ENCODE results near the gene ACVR1. TPM values are rescaled to one million over a fixed set of nuclear protein-coding genes. Genes with fewer than 3 reads are reported as not detected.

ACVR1 gene
- total and polyA plus RNA-seq, 2 experiments from 2014 or later = 8.9 to 21.5 TPM

DNA sequence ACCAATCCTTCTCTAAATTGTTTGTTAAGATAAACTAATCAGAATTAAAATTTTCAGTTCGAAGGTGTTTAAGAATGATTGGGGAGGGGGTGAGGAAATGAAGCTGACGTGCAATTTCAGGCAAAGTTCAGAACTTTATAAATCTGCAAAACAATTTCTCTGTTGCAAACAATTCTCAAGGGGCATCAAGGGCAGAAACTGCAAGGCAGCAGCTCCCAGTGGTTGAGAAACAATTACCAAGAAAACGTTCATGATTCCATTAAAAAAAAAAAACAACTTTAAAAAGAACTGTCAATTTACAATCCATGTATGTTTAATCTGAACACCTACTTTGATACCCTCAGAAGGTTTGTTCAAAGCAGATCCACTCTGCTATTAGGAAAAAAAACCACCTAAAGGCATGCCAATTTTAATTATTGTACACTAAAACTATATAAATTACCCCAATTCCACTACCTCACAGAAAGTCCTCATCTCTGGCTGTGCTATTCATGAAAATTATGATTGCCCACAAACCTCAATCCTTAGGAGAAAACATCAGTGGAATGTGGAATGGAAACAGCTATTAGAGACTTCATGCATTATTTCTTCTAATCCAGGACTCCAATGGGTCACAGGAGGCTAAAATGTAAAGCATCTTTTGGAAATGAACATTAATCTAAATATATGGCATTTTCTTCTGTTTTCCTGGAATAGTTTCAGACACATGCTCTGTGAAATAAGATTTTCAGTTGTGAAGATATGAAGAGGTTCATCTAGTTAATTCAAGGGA, 127.6 kb downstream of the ACVR1 start:
- H3K9me2 ChIP-seq (ENCODE audit: insufficient read depth) = no peaks in the 10 kb centered on the region
- no peak for DNase-seq (ENCODE audit: low spot score)
- Mint-ChIP-seq H3K27ac (no peak overlapping the region), H3K4me3 (no peak overlapping the region), H3K27me3 (ENCODE audit: insufficient read depth, low read depth, poor library complexity) (peaks cover 6% of the 10 kb centered on the region), H3K9me3 (no peaks in the 10 kb centered on the region; the same call in 2 of the 3 replicates), H3K36me3 (ENCODE audit: low read depth) (peaks cover 22% of the 10 kb centered on the region), H3K4me1 (peaks cover 15% of the 10 kb centered on the region; the same call in 2 of the 3 replicates)
- H4K20me1 ChIP-seq (replicated peaks; ENCODE audit: insufficient read depth) = no peaks in the 10 kb centered on the region
- peaks cover 1% of the 10 kb centered on the region for H3K79me2 ChIP-seq (replicated peaks; ENCODE audit: insufficient read depth)
- H2AFZ ChIP-seq = no peak overlapping the region
- no peak overlapping the region for H3K27ac ChIP-seq (ENCODE audit: low read depth)
- H3K4me2 ChIP-seq = no peak overlapping the region
- no peaks in the 10 kb centered on the region; the same call in 1 of the 2 replicates for H3K36me3 ChIP-seq (ENCODE audit: insufficient read depth)
- ATAC-seq = no peak
- no peak overlapping the region for H3K4me3 ChIP-seq
- 0 out of 2 replicates have a peak, but pooled peaks cover 5% of the 10 kb centered on the region for H3K4me1 ChIP-seq (ENCODE audit: insufficient read depth)
- no peaks in the 10 kb centered on the region for H3F3A ChIP-seq (replicated peaks; ENCODE audit: low read depth)
- no peaks in the 10 kb centered on the region for H3K27me3 ChIP-seq (ENCODE audit: insufficient read depth)
- TF ChIP-seq ZNF114 (CRISPR knock-in tag; IDR thresholded peaks at IDR 0.05) (no peak), EZH2phosphoT487 (IDR thresholded peaks at IDR 0.05; ENCODE audit: unreplicated experiment) (no peak), POLR2AphosphoS5 (IDR thresholded peaks at IDR 0.05; ENCODE audit: low read depth) (no peak), EZH2 (IDR thresholded peaks at IDR 0.05; ENCODE audit: low read depth, unreplicated experiment) (no peak), STAT1 (IDR thresholded peaks at IDR 0.05; ENCODE audit: unreplicated experiment) (no peak), JUNB (IDR thresholded peaks at IDR 0.05; ENCODE audit: unreplicated experiment) (no peak), NANOG (IDR thresholded peaks at IDR 0.05; ENCODE audit: borderline replicate concordance) (no peak), CREB1 (CRISPR knock-in tag; IDR thresholded peaks at IDR 0.05; ENCODE audit: low read depth) (no peak), ZNF331 (CRISPR knock-in tag; IDR thresholded peaks at IDR 0.05; ENCODE audit: low read depth) (no peak)
- TF ChIP-seq, protein P1, sequence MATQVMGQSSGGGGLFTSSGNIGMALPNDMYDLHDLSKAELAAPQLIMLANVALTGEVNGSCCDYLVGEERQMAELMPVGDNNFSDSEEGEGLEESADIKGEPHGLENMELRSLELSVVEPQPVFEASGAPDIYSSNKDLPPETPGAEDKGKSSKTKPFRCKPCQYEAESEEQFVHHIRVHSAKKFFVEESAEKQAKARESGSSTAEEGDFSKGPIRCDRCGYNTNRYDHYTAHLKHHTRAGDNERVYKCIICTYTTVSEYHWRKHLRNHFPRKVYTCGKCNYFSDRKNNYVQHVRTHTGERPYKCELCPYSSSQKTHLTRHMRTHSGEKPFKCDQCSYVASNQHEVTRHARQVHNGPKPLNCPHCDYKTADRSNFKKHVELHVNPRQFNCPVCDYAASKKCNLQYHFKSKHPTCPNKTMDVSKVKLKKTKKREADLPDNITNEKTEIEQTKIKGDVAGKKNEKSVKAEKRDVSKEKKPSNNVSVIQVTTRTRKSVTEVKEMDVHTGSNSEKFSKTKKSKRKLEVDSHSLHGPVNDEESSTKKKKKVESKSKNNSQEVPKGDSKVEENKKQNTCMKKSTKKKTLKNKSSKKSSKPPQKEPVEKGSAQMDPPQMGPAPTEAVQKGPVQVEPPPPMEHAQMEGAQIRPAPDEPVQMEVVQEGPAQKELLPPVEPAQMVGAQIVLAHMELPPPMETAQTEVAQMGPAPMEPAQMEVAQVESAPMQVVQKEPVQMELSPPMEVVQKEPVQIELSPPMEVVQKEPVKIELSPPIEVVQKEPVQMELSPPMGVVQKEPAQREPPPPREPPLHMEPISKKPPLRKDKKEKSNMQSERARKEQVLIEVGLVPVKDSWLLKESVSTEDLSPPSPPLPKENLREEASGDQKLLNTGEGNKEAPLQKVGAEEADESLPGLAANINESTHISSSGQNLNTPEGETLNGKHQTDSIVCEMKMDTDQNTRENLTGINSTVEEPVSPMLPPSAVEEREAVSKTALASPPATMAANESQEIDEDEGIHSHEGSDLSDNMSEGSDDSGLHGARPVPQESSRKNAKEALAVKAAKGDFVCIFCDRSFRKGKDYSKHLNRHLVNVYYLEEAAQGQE (IDR thresholded peaks at IDR 0.05; ENCODE audit: unreplicated experiment) = no peak
- TF ChIP-seq, protein P2, sequence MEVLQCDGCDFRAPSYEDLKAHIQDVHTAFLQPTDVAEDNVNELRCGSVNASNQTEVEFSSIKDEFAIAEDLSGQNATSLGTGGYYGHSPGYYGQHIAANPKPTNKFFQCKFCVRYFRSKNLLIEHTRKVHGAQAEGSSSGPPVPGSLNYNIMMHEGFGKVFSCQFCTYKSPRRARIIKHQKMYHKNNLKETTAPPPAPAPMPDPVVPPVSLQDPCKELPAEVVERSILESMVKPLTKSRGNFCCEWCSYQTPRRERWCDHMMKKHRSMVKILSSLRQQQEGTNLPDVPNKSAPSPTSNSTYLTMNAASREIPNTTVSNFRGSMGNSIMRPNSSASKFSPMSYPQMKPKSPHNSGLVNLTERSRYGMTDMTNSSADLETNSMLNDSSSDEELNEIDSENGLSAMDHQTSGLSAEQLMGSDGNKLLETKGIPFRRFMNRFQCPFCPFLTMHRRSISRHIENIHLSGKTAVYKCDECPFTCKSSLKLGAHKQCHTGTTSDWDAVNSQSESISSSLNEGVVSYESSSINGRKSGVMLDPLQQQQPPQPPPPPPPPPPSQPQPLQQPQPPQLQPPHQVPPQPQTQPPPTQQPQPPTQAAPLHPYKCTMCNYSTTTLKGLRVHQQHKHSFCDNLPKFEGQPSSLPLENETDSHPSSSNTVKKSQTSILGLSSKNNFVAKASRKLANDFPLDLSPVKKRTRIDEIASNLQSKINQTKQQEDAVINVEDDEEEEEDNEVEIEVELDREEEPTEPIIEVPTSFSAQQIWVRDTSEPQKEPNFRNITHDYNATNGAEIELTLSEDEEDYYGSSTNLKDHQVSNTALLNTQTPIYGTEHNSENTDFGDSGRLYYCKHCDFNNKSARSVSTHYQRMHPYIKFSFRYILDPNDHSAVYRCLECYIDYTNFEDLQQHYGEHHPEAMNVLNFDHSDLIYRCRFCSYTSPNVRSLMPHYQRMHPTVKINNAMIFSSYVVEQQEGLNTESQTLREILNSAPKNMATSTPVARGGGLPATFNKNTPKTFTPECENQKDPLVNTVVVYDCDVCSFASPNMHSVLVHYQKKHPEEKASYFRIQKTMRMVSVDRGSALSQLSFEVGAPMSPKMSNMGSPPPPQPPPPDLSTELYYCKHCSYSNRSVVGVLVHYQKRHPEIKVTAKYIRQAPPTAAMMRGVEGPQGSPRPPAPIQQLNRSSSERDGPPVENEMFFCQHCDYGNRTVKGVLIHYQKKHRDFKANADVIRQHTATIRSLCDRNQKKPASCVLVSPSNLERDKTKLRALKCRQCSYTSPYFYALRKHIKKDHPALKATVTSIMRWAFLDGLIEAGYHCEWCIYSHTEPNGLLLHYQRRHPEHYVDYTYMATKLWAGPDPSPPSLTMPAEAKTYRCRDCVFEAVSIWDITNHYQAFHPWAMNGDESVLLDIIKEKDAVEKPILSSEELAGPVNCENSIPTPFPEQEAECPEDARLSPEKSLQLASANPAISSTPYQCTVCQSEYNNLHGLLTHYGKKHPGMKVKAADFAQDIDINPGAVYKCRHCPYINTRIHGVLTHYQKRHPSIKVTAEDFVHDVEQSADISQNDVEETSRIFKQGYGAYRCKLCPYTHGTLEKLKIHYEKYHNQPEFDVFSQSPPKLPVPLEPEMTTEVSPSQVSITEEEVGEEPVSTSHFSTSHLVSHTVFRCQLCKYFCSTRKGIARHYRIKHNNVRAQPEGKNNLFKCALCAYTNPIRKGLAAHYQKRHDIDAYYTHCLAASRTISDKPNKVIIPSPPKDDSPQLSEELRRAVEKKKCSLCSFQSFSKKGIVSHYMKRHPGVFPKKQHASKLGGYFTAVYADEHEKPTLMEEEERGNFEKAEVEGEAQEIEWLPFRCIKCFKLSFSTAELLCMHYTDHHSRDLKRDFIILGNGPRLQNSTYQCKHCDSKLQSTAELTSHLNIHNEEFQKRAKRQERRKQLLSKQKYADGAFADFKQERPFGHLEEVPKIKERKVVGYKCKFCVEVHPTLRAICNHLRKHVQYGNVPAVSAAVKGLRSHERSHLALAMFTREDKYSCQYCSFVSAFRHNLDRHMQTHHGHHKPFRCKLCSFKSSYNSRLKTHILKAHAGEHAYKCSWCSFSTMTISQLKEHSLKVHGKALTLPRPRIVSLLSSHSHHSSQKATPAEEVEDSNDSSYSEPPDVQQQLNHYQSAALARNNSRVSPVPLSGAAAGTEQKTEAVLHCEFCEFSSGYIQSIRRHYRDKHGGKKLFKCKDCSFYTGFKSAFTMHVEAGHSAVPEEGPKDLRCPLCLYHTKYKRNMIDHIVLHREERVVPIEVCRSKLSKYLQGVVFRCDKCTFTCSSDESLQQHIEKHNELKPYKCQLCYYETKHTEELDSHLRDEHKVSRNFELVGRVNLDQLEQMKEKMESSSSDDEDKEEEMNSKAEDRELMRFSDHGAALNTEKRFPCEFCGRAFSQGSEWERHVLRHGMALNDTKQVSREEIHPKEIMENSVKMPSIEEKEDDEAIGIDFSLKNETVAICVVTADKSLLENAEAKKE (CRISPR knock-in tag; IDR thresholded peaks at IDR 0.05) = no peak
- TF ChIP-seq, protein P3, sequence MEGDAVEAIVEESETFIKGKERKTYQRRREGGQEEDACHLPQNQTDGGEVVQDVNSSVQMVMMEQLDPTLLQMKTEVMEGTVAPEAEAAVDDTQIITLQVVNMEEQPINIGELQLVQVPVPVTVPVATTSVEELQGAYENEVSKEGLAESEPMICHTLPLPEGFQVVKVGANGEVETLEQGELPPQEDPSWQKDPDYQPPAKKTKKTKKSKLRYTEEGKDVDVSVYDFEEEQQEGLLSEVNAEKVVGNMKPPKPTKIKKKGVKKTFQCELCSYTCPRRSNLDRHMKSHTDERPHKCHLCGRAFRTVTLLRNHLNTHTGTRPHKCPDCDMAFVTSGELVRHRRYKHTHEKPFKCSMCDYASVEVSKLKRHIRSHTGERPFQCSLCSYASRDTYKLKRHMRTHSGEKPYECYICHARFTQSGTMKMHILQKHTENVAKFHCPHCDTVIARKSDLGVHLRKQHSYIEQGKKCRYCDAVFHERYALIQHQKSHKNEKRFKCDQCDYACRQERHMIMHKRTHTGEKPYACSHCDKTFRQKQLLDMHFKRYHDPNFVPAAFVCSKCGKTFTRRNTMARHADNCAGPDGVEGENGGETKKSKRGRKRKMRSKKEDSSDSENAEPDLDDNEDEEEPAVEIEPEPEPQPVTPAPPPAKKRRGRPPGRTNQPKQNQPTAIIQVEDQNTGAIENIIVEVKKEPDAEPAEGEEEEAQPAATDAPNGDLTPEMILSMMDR (conservative IDR thresholded peaks at IDR 0.05; ENCODE audit: low read depth in 2 of 2) = no peak
- TF ChIP-seq, protein P4, sequence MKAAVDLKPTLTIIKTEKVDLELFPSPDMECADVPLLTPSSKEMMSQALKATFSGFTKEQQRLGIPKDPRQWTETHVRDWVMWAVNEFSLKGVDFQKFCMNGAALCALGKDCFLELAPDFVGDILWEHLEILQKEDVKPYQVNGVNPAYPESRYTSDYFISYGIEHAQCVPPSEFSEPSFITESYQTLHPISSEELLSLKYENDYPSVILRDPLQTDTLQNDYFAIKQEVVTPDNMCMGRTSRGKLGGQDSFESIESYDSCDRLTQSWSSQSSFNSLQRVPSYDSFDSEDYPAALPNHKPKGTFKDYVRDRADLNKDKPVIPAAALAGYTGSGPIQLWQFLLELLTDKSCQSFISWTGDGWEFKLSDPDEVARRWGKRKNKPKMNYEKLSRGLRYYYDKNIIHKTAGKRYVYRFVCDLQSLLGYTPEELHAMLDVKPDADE (IDR thresholded peaks at IDR 0.05) = no peak

Measured in GM23338 (cell line).